Subcutaneous preadipocyte (primary cell): ENCODE data around the gene RHOF. TPM values are rescaled to one million over a fixed set of nuclear protein-coding genes. Genes with fewer than 3 reads are reported as not detected.

Experiments used
- total RNA-seq: library from RNA; depleted of rRNA; stranded (reverse); fragments of >200 nt; gene quantifications from 2 replicates; pipeline ENCODE4 v1.2.3, GENCODE V29; 2012

RHOF gene, protein sequence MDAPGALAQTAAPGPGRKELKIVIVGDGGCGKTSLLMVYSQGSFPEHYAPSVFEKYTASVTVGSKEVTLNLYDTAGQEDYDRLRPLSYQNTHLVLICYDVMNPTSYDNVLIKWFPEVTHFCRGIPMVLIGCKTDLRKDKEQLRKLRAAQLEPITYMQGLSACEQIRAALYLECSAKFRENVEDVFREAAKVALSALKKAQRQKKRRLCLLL
- total RNA-seq: 4.8 and 6.3 TPM in 2 replicates

GRCh38 chr12:121793440-121793837, at the start of gene RHOF:
Gene RHOF, minus strand, starts transcription at chr12:121793688. Its CDS starts 55 bp downstream, at chr12:121793633.

DNA sequence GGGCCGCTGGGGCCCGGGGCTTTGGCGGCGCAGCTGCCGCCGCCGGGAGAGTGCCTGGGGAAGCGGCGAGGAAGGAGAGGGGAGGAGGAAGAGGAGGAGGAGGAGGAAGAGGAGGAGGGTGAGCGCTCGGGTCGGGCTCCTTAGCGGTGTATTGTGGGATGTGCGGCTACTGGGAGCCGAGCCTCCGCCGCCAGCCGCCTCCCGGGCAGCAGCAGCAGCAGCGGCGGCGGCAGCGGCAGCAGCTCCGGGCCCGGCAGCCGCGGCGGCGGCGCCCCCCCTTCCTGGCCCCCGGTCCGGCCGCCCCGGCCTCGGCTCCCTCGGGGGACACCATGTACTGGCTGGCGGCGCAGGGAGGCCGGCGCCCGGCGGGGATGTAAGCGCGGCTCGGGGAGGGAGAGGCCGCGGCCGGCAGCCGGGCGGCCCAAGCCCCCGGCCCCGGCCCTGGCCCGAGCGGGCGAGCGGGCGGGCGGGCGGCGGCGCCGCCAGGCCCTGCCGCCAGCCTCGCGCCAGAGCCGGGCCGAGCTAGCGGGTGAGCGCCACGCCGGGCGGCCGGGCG, 10.5 kb upstream of the RHOF start, which contains the start of gene SETD1B:
Gene SETD1B, plus strand, starts transcription at position 149 of the 556 bp plus-strand sequence. CDS start 729 bp downstream, outside the sequence.

Other genes starting within 250 kb of the RHOF start
- 27.8 and 29.4 TPM in 2 replicates for gene KDM2B, start 212.7 kb downstream of the RHOF start, total RNA-seq
- gene ORAI1, start 167.2 kb downstream of the RHOF start, total RNA-seq: 12.9 and 14.7 TPM in 2 replicates
- gene MORN3, start 124.0 kb downstream of the RHOF start, total RNA-seq: 0.20 and 0.37 TPM in 2 replicates
- gene TMEM120B, start 80.9 kb downstream of the RHOF start, total RNA-seq: 7.3 and 10.9 TPM in 2 replicates
- gene SETD1B, start 10.3 kb upstream of the RHOF start, total RNA-seq: 3.7 and 4.7 TPM in 2 replicates
- 0.39 and 1.5 TPM in 2 replicates for gene HPD, start 65.2 kb upstream of the RHOF start, total RNA-seq
- gene PSMD9, start 95.1 kb upstream of the RHOF start, total RNA-seq: 45.6 and 46.5 TPM in 2 replicates
- 1.8 and 2.6 TPM in 2 replicates for gene CFAP251, start 124.9 kb upstream of the RHOF start, total RNA-seq
- 1.8 and 5.7 TPM in 2 replicates for gene BCL7A, start 228.2 kb upstream of the RHOF start, total RNA-seq